Stimulated activated CD4-positive, alpha-beta T cell treated with anti-CD3 and anti-CD28 coated beads, Interleukin-12 subunit alpha, Interleukin-12 subunit beta, amount 100 ng/mL, for 48 hours (primary cell): Measurements from ENCODE around the gene PDIA5.

Experiments
- DNase-seq, 3 donors: peaks; one replicate each; pipeline ENCODE4 v3.0.0-alpha.2; 2020; ENCODE audit warnings: low read depth in 2 of 3, low spot score in 1 of 3

PDIA5 gene

DNA sequence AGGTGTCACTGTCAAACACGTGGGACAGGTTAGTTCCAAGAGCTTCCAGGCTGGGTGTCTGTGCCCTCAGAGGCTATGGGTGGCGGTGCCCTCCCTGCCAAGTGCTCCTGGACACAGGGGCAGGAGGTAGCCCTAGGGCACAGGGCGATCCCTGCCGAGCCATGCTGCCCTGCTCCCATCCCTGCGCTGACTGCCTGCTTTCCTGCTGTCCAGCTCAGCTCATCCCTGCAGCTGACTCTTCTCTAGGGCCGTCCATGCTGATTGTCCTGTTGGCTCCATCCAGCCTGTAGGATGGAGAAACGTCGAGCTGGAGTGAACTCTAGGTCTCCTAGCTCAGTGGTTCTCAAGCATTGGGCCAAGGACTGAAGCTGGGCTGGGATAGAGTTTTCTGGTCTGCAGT lies 3.7 kb downstream of the PDIA5 start:
- DNase-seq, result no peak

GRCh38 chr3:123071146-123071545 lies 4.3 kb downstream of the PDIA5 start:
- DNase-seq, result no peak

DNA sequence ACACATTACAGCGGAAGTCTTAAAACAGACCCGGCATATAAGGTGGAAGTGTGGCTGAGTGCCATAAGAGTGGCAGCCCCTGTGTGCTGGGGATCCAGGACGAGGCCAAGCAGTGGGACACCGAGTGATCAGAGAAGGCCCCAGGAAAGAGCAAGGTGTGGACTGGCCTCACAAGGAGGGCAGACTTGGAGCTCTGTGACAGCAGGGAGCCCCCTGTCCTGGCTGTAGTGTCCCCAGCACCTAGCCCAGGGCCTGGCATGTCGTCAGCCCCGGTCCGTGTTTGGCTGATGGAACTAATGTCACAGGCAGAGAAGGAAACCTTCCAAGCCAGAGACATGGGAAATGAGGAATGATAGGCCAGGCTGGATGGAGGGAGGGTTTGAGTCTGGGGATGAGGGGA lies 4.8 kb downstream of the PDIA5 start:
- DNase-seq, result no peak

- no peak for DNase-seq
Measured at GRCh38 chr3:123072152-123072551, 5.3 kb downstream of the PDIA5 start.

GRCh38 chr3:123072564-123072963 lies 5.7 kb downstream of the PDIA5 start:
- no peak for DNase-seq

DNA sequence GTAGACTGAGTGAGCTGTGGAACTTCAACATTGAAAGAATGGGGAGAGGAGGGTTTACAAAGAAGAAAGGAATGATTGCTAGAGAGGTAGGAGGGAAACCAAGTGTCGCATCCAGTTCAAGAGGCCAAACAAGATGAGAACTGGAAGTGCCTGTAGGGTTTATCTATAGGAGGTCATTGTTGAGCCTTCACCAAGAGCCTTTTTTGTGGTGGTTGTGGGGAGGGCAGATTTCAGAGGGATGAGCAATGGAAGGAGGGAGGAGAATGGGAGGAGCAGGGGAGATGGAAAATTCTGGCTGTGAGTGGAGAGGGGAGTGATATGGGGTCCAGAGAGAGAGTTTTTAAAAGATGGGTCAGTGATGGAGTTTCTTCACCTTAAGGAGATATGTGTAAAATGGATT lies 8.5 kb downstream of the PDIA5 start:
- no peak for DNase-seq

DNA sequence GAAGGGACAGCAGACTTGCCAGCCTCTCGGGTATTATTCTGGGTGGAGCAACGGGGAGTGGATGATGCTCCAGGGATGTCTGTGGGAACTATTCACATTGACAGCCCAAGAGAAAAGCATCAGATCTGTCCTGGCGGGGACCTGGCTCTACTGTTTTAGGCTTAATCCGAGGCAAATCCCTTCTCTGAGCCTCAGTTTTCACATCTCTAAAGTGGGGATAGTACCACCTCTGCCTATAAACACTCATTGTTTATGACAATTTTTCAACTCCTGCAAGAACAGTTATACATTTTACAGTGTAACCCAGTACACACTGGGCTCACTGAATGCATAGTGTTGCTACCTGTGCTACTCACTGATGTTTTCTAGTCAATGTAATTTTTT lies 9.3 kb downstream of the PDIA5 start:
- DNase-seq, result no peak

DNA sequence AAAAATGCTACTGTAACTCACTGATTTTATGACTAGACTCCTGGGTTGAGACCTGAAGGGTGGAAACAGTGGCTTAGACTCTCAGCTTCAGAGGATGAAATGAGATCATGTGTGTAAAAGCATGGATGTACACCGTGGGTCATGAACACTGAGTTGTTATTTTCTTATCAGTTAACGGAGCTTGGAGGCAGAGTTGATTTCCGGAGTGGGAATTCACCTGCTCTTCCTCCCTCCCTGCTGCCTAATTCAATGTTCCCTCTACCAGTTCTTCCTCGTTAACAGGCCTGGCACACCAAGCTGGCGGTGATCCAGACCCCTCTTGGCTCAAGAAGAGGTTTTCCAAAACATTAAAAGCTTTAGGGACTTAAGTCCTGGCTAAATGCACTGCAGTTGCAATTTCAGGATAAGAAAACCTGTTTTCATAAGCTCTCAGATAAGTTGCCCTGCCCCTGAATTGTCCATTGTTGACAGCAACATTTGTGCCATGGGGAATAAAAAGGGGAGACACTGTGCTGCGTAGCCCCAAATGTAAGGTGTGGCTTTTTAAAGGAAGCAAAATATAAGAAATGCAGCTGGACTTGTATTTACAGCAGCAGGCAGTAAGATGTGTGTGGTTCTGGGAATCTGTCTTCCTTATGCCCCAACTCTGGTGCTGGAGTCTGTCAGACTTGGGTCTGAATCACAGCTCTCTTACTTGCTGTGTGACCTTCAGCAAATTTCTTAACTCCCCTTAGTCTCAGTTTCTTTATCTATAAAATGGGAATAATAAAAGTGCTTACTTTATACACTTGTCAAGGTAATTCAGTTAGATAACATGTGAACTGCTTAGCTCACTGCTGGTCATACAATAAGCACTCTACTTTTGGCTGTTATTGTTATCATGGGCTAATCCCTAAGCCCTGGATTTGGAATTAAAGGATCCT lies 9.9 kb downstream of the PDIA5 start:
- no peak for DNase-seq

DNA sequence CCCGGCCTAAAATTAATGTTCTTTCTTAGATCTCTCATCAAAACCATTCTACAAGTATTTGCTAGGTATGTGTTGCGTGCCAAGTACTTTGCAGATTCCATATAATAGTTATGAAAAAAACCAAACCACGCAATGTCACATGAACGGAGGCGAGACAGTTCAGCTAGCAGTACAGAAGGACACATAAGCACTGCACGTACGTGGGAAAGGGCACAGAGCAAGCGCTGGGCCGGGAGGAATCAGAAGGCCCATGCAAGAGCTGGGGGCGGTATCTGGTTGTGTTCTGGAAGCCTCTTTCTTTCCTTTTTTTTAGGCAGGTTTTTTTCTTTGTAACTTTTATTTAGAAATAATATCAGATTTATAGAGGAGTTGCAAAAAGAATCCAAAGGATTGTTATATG lies 11.3 kb downstream of the PDIA5 start:
- no peak for DNase-seq

GRCh38 chr3:123080864-123081562 lies 14.2 kb downstream of the PDIA5 start:
- no peak for DNase-seq

- no peak for DNase-seq
Measured at GRCh38 chr3:123081718-123082369, 15.0 kb downstream of the PDIA5 start.

DNA sequence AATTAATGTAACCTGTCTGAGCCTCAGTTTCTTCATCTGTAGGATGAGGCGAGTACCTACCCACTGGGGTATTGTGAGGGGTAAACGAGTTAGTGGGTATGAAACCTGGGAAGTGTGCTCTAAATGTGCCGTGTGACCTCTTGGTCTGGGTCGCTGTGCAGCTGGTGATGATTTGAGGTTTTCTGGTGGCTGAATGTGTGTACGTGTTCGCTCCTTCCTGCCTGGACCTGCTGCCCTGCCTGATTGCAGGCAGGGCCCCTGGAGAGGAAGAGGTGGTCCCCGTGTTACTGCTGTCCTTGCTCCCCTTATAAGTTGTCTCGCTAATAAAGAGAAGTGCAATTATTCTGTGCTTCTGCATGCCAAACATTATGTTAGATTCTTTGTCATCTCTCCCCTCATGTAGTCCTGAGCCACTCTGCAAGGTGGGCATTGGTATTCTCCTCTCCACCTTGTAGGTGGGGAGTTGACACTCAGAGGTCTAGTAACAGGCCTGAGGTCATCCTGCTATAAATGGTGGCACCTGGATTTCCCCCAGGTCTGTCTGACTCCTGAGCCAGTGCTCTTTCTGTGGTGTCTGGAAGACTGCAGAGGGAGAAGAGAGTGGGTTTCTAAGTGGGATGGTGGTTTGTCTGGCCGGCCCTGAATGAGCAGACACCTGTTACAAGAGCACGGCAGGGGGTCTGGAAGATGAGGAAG lies 15.7 kb downstream of the PDIA5 start:
- DNase-seq, result no peak

- DNase-seq, result no peak
Measured at GRCh38 chr3:123083383-123084124, 16.7 kb downstream of the PDIA5 start.

- DNase-seq, result no peak
Measured at GRCh38 chr3:123084192-123084591, 17.4 kb downstream of the PDIA5 start.

DNA sequence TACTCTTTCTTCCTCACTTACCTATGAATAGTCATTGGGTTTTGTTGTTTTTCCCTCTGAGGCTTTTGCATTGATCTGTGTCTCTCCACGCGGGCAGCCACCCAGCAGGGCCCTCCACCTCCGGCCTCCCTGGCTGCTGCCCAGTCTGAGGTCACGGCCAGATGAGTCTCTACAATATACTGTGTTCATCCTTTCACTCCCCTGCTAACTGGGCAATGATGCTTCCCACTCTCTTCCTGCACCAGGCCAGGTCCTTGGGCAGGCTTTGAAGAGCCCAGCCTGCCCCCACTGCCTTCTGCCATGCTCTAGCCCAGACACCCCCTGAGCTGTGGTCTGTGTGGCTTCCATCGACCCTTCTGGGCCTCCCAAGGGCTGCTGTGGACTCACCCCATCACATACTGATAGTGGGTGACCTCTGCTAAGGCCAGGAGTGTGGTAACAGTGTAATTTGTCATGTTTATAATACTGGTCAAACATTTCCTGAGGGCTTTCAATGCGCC lies 18.0 kb downstream of the PDIA5 start:
- no peak for DNase-seq

- no peak for DNase-seq
Measured at GRCh38 chr3:123085293-123085931, 18.6 kb downstream of the PDIA5 start.

- no peak for DNase-seq
Measured at GRCh38 chr3:123085932-123086627, 19.3 kb downstream of the PDIA5 start.

DNA sequence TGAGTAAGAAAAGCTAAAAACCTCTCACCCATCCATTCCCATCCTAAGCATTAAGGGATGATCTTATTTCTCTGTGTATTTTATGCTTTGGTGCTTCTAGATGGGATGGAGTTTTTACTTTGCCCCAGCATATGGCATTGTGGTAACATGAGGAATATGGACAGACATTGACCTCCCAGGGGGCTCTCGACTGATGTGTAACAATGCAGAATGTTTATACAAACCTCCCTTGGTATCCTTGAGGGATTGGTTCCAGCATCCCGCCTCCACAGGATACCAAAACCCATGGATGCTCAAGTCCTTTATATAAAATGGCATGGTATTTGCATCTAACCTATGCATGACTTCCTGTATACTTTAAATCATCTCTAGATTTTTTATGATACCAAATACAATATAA lies 21.6 kb downstream of the PDIA5 start:
- no peak for DNase-seq

GRCh38 chr3:123089611-123090331 lies 22.9 kb downstream of the PDIA5 start:
- no peak for DNase-seq
